HepG2 (cell line): ENCODE measurements around the gene TFEC. TPM values are rescaled to one million over a fixed set of nuclear protein-coding genes. Genes with fewer than 3 reads are reported as not detected.

Experiments
- CHCHD3 ChIP-seq: sonication (generic); formaldehyde crosslinking; IDR thresholded peaks from 2 replicates; pipeline ENCODE4 v1.8.0; 2022; ENCODE audit warnings: mild to moderate bottlenecking, missing genetic modification reagents, moderate library complexity
- FOXO1 ChIP-seq: sonication (generic); formaldehyde crosslinking; IDR thresholded peaks from 2 replicates; pipeline ENCODE4 v1.4.0; 2020; ENCODE audit warnings: missing genetic modification reagents
- ZNF333 ChIP-seq: sonication (generic); formaldehyde crosslinking; IDR thresholded peaks from 2 replicates; pipeline ENCODE4 v1.4.0; 2020; ENCODE audit warnings: mild to moderate bottlenecking, missing genetic modification reagents, borderline replicate concordance
- polyA plus RNA-seq, 8 experiments: library from polyadenylated mRNA; depleted of rRNA in 3 of 8; stranded (reverse) in 7 of 8; unstranded in 1 of 8; fragments of >200 nt; fragmentation: Illumina TruSeq in 4 of 8; extraction: Trizol in 4 of 8; gene quantifications; 2 replicates each; pipeline versions ENCODE4 v1.2.1 to v1.2.3, GENCODE V29; 2011 to 2016; ENCODE audit warnings: low read depth in 4 of 8, missing spikeins in 1 of 8, mixed read lengths in 1 of 8; ENCODE audit not compliant: insufficient read depth in 1 of 8
- total RNA-seq, 5 experiments: library from RNA; depleted of rRNA; stranded (reverse); fragments of >200 nt; fragmentation: Illumina TruSeq; extraction: Trizol; gene quantifications; 2 replicates each; pipeline ENCODE4 v1.2.3, GENCODE V29; 2016; ENCODE audit warnings: low read depth in 1 of 5
- TF ChIP-seq, protein P1 (sequence below): sonication (generic); formaldehyde crosslinking; IDR thresholded peaks from 2 replicates; pipeline ENCODE4 v1.5.0; 2020; ENCODE audit warnings: mild to moderate bottlenecking, missing genetic modification reagents, borderline replicate concordance
- TF ChIP-seq, protein P2 (sequence below), 2 experiments: sonication (generic) in 1 of 2; formaldehyde crosslinking in 1 of 2; IDR thresholded peaks; 2 replicates each; pipeline versions ENCODE4 v1.4.0 to v1.6.1; 2016 to 2020; ENCODE audit warnings: borderline replicate concordance in 1 of 2, low read depth in 1 of 2, mild to moderate bottlenecking in 1 of 2, missing genetic modification reagents in 1 of 2
- TF ChIP-seq, protein P3 (sequence below): sonication (generic); formaldehyde crosslinking; IDR thresholded peaks from 2 replicates; pipeline ENCODE4 v1.5.0; 2020; ENCODE audit warnings: mild to moderate bottlenecking, low read depth, missing genetic modification reagents, borderline replicate concordance
- TF ChIP-seq, protein P4 (sequence below): sonication (generic); formaldehyde crosslinking; IDR thresholded peaks from 2 replicates; pipeline ENCODE4 v1.8.1; 2023; ENCODE audit warnings: mild to moderate bottlenecking, inconsistent platforms, moderate library complexity, missing genetic modification reagents, borderline replicate concordance

Gene TFEC
- total and polyA plus RNA-seq, 2 of the 13 experiments (the other 11 are each of a cell fraction or from before 2014, with no cell fraction given): not detected

DNA sequence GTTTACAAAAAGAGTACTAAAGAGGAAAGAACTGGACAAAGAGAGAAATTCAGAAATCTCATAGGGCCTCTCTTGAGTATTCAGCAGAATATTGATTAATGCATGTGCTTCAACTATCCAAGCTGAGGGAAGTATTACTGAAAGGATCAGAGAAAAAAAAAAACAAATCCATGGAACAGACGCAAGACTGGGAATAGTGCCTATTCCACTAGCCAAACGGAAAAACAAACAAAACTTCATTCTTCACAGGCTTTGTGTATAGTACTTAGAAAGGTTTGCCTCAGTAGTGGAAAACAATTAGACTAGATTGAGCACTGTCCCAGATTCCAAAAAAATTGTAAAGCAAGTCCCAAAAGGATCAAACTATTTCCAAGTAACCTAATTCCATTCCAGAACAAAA, 106.2 kb downstream of the TFEC start (continued):
- TF ChIP-seq, protein P1, sequence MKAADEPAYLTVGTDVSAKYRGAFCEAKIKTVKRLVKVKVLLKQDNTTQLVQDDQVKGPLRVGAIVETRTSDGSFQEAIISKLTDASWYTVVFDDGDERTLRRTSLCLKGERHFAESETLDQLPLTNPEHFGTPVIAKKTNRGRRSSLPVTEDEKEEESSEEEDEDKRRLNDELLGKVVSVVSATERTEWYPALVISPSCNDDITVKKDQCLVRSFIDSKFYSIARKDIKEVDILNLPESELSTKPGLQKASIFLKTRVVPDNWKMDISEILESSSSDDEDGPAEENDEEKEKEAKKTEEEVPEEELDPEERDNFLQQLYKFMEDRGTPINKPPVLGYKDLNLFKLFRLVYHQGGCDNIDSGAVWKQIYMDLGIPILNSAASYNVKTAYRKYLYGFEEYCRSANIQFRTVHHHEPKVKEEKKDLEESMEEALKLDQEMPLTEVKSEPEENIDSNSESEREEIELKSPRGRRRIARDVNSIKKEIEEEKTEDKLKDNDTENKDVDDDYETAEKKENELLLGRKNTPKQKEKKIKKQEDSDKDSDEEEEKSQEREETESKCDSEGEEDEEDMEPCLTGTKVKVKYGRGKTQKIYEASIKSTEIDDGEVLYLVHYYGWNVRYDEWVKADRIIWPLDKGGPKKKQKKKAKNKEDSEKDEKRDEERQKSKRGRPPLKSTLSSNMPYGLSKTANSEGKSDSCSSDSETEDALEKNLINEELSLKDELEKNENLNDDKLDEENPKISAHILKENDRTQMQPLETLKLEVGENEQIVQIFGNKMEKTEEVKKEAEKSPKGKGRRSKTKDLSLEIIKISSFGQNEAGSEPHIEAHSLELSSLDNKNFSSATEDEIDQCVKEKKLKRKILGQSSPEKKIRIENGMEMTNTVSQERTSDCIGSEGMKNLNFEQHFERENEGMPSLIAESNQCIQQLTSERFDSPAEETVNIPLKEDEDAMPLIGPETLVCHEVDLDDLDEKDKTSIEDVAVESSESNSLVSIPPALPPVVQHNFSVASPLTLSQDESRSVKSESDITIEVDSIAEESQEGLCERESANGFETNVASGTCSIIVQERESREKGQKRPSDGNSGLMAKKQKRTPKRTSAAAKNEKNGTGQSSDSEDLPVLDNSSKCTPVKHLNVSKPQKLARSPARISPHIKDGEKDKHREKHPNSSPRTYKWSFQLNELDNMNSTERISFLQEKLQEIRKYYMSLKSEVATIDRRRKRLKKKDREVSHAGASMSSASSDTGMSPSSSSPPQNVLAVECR (CRISPR knock-in tag): no peak
- TF ChIP-seq, protein P2, sequence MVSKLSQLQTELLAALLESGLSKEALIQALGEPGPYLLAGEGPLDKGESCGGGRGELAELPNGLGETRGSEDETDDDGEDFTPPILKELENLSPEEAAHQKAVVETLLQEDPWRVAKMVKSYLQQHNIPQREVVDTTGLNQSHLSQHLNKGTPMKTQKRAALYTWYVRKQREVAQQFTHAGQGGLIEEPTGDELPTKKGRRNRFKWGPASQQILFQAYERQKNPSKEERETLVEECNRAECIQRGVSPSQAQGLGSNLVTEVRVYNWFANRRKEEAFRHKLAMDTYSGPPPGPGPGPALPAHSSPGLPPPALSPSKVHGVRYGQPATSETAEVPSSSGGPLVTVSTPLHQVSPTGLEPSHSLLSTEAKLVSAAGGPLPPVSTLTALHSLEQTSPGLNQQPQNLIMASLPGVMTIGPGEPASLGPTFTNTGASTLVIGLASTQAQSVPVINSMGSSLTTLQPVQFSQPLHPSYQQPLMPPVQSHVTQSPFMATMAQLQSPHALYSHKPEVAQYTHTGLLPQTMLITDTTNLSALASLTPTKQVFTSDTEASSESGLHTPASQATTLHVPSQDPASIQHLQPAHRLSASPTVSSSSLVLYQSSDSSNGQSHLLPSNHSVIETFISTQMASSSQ (IDR thresholded peaks at IDR 0.05; ENCODE audit: low read depth): no peak
- TF ChIP-seq, protein P2 (CRISPR knock-in tag; IDR thresholded peaks at IDR 0.05; ENCODE audit: borderline replicate concordance): no peak
- TF ChIP-seq, protein P3, sequence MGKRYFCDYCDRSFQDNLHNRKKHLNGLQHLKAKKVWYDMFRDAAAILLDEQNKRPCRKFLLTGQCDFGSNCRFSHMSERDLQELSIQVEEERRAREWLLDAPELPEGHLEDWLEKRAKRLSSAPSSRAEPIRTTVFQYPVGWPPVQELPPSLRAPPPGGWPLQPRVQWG (CRISPR knock-in tag): no peak
- TF ChIP-seq ZNF333 (CRISPR knock-in tag) (no peak), CHCHD3 (CRISPR knock-in tag) (no peak), FOXO1 (no peak)
- TF ChIP-seq, protein P4, sequence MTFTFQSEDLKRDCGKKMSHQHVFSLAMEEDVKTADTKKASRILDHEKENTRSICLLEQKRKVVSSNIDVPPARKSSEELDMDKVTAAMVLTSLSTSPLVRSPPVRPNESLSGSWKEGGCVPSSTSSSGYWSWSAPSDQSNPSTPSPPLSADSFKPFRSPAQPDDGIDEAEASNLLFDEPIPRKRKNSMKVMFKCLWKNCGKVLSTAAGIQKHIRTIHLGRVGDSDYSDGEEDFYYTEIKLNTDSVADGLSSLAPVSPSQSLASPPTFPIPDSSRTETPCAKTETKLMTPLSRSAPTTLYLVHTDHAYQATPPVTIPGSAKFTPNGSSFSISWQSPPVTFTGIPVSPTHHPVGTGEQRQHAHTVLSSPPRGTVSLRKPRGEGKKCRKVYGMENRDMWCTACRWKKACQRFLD (CRISPR knock-in tag): no peak
